ENCODE measurements around the gene CFAP43. TPM values are rescaled to one million over a fixed set of nuclear protein-coding genes. Genes with fewer than 3 reads are reported as not detected.

Gene CFAP43
- total RNA-seq, 1 donor from 2014 or later = 0.25 TPM

- TF ChIP-seq POLR2AphosphoS5 (IDR thresholded peaks at IDR 0.05; ENCODE audit: insufficient read depth in 1 of 2, low read depth in 1 of 2) (no peak), POLR2A (IDR thresholded peaks at IDR 0.05) (no peak)
- TF ChIP-seq, protein P1, sequence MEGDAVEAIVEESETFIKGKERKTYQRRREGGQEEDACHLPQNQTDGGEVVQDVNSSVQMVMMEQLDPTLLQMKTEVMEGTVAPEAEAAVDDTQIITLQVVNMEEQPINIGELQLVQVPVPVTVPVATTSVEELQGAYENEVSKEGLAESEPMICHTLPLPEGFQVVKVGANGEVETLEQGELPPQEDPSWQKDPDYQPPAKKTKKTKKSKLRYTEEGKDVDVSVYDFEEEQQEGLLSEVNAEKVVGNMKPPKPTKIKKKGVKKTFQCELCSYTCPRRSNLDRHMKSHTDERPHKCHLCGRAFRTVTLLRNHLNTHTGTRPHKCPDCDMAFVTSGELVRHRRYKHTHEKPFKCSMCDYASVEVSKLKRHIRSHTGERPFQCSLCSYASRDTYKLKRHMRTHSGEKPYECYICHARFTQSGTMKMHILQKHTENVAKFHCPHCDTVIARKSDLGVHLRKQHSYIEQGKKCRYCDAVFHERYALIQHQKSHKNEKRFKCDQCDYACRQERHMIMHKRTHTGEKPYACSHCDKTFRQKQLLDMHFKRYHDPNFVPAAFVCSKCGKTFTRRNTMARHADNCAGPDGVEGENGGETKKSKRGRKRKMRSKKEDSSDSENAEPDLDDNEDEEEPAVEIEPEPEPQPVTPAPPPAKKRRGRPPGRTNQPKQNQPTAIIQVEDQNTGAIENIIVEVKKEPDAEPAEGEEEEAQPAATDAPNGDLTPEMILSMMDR (IDR thresholded peaks at IDR 0.05) = no peak
- DNase-seq (ENCODE audit: extremely low spot score in 2 of 2) = no peak
- Histone ChIP-seq H3K9me3 (no peaks in the 10 kb centered on the region), H3K27me3 (no peaks in the 10 kb centered on the region), H3K36me3 (no peaks in the 10 kb centered on the region), H3K4me1 (no peaks in the 10 kb centered on the region), H3K4me3 (no peak overlapping the region), H3K27ac (no peak overlapping the region)
- intact Hi-C loops (cut with DNase I) = no loop called here
Observed at GRCh38 chr10:104240078-104240477, 7.9 kb upstream of the CFAP43 start.

- intact Hi-C loops (cut with DNase I) = no loop called here
Observed at GRCh38 chr10:104235801-104236200, 3.6 kb upstream of the CFAP43 start.

DNA sequence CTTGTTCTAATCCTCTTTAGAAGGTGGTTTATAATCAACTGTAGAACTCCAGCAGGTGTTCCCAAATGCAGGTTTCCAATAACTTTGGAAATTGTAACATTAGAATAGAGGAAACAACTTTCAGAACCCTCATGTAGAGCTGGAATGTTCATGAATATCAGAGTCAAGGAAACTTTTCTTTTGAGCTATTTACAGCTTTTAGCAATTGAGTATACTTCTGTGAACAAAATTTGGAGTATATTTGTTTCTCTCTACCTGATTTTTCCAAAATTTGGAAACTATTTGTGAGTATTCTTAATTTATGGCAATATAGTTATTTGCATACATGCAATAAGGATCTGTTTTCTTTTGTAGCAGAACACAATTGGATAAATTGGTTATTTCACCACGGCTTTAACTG lies 2.8 kb upstream of the CFAP43 start:
- no peak overlapping the region for H3K4me3 ChIP-seq
- H3K27ac ChIP-seq = no peak overlapping the region
- no peak for DNase-seq (ENCODE audit: extremely low spot score in 2 of 2)
- peaks cover 13% of the 10 kb centered on the region for H3K4me1 ChIP-seq
- TF ChIP-seq POLR2AphosphoS5 (IDR thresholded peaks at IDR 0.05; ENCODE audit: insufficient read depth in 1 of 2, low read depth in 1 of 2) (no peak), POLR2A (IDR thresholded peaks at IDR 0.05) (no peak)
- TF ChIP-seq, protein P1 (IDR thresholded peaks at IDR 0.05) = no peak
- H3K27me3 ChIP-seq = no peaks in the 10 kb centered on the region
- H3K9me3 ChIP-seq = no peaks in the 10 kb centered on the region
- H3K36me3 ChIP-seq = no peaks in the 10 kb centered on the region
- intact Hi-C loops (cut with DNase I) = no loop called here

More at GRCh38 chr10:104235801-104236200, 3.6 kb upstream of the CFAP43 start:
- H3K27ac ChIP-seq = no peak overlapping the region
- no peak overlapping the region for H3K4me3 ChIP-seq
- TF ChIP-seq POLR2A (IDR thresholded peaks at IDR 0.05) (no peak), POLR2AphosphoS5 (IDR thresholded peaks at IDR 0.05; ENCODE audit: insufficient read depth in 1 of 2, low read depth in 1 of 2) (no peak)
- TF ChIP-seq, protein P1 (IDR thresholded peaks at IDR 0.05) = no peak
- H3K27me3 ChIP-seq = no peaks in the 10 kb centered on the region
- no peak for DNase-seq (ENCODE audit: extremely low spot score in 2 of 2)
- no peaks in the 10 kb centered on the region for H3K36me3 ChIP-seq
- H3K4me1 ChIP-seq = peaks cover 13% of the 10 kb centered on the region
- H3K9me3 ChIP-seq = no peaks in the 10 kb centered on the region

GRCh38 chr10:104233817-104234216 lies 1.7 kb upstream of the CFAP43 start:
- no peak for DNase-seq (ENCODE audit: extremely low spot score in 2 of 2)
- Histone ChIP-seq H3K9me3 (no peaks in the 10 kb centered on the region), H3K4me3 (no peak overlapping the region), H3K4me1 (peaks cover 13% of the 10 kb centered on the region), H3K36me3 (no peaks in the 10 kb centered on the region), H3K27me3 (no peaks in the 10 kb centered on the region), H3K27ac (no peak overlapping the region)
- TF ChIP-seq, protein P1 (IDR thresholded peaks at IDR 0.05) = no peak
- TF ChIP-seq POLR2A (IDR thresholded peaks at IDR 0.05) (no peak), POLR2AphosphoS5 (IDR thresholded peaks at IDR 0.05; ENCODE audit: insufficient read depth in 1 of 2, low read depth in 1 of 2) (no peak)
- intact Hi-C loops (cut with DNase I) = no loop called here

DNA sequence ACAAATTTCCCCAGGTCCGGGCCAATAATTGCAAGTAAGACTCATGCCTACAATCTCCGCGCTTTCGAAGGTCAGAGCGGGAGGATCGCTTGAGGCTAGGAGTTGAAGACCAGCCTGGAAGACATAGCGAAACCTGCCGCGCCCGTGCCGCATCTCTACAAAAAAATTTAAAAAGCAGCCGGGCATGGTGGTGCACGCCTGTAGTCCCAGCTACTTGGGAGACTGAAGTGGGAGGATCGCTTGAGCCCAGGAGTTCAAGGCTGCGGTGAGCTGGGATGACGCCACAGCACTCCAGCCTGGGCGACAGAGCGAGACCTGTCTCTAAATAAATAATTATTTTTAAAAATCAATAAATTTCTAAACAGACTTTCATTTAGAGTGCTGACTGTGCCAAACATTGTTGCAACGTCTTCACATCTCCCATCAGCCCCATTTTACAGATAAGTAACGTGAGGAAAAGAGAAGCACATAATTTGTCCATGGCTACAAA lies 494 bp upstream of the CFAP43 start:
- Histone ChIP-seq H3K4me1 (peaks cover 13% of the 10 kb centered on the region), H3K4me3 (peak overlapping the region; percentile 91 to 95), H3K27ac (no peak overlapping the region), H3K36me3 (no peaks in the 10 kb centered on the region), H3K9me3 (no peaks in the 10 kb centered on the region), H3K27me3 (no peaks in the 10 kb centered on the region)
- no peak for DNase-seq (ENCODE audit: extremely low spot score in 2 of 2)
- TF ChIP-seq POLR2A (IDR thresholded peaks at IDR 0.05) (no peak), POLR2AphosphoS5 (IDR thresholded peaks at IDR 0.05; ENCODE audit: insufficient read depth in 1 of 2, low read depth in 1 of 2) (no peak)
- TF ChIP-seq, protein P1 (IDR thresholded peaks at IDR 0.05) = no peak
- intact Hi-C loops (cut with DNase I) = no loop called here
